ENCODE results near the gene GRIK4. TPM values are rescaled to one million over a fixed set of nuclear protein-coding genes. Genes with fewer than 3 reads are reported as not detected.
"Not testable (repeated sequence)": the region's sequence is repeated elsewhere in the genome, so short reads cannot be mapped to it uniquely, and the experiment has no call there.

The GRIK4 gene
- total RNA-seq, 1 donor from 2014 or later, result not detected

GRCh38 chr11:121031167-121031566 lies 519.6 kb downstream of the GRIK4 start:
- intact Hi-C loops (cut with DNase I), result no loop called here
- DNase-seq (ENCODE audit: missing footprints) (no peak), ATAC-seq (no peak)

GRCh38 chr11:121031648-121032047 lies 520.1 kb downstream of the GRIK4 start:
- DNase-seq (ENCODE audit: missing footprints); intact Hi-C loops (cut with DNase I); ATAC-seq: not testable (repeated sequence)

- DNase-seq (ENCODE audit: missing footprints) (no peak), ATAC-seq (no peak)
- intact Hi-C loops (cut with DNase I), result no loop called here
Measured at GRCh38 chr11:121032546-121032945, 521.0 kb downstream of the GRIK4 start.

GRCh38 chr11:121033635-121034034 lies 522.1 kb downstream of the GRIK4 start:
- ATAC-seq (no peak), DNase-seq (ENCODE audit: missing footprints) (no peak)
- intact Hi-C loops (cut with DNase I), result no loop called here

GRCh38 chr11:121035169-121035755 lies 523.7 kb downstream of the GRIK4 start:
- intact Hi-C loops (cut with DNase I), result no loop called here
- DNase-seq (ENCODE audit: missing footprints) (no peak), ATAC-seq (no peak)

GRCh38 chr11:121035780-121036179 lies 524.2 kb downstream of the GRIK4 start:
- ATAC-seq, result no peak
- intact Hi-C loops (cut with DNase I), result no loop called here
- no peak for DNase-seq (ENCODE audit: missing footprints)

GRCh38 chr11:121037016-121037415 lies 525.5 kb downstream of the GRIK4 start:
- DNase-seq (ENCODE audit: missing footprints), result no peak
- intact Hi-C loops (cut with DNase I), result no loop called here
- no peak for ATAC-seq

Other genes with a start within 250 kb of the GRIK4 start
- 8.4 TPM for gene TLCD5, start 186.4 kb upstream of the GRIK4 start, total RNA-seq
- gene ARHGEF12, start 175.3 kb upstream of the GRIK4 start, total RNA-seq, result 81.7 TPM